ENCODE measurements around the gene SLC36A2. TPM values are rescaled to one million over a fixed set of nuclear protein-coding genes. Genes with fewer than 3 reads are reported as not detected.

Gene SLC36A2
- total and polyA plus RNA-seq, 10 donors, result 0.02 TPM; not detected in 9

GRCh38 chr5:151295791-151296477, 51.4 kb downstream of the SLC36A2 start:
- Histone ChIP-seq H3K27me3 (replicated peaks in 1 of 7) (no peaks in the 10 kb centered on the region), H3K4me1 (no peaks in the 10 kb centered on the region), H3K9me3 (peaks cover 0 to 10% (median 3%) of the 10 kb centered on the region in 8 donors), H3K4me3 (no peak overlapping the region), H3K36me3 (no peaks in the 10 kb centered on the region), H3K27ac (no peak overlapping the region)
- intact Hi-C loops (cut with DNase I; ENCODE audit: low total_unique reads), result no loop called here
- TF ChIP-seq CTCF (IDR thresholded peaks at IDR 0.05 in 8 of 11, conservative IDR thresholded peaks at IDR 0.05 in 3 of 11) (no peak), POLR2A (IDR thresholded peaks at IDR 0.05) (no peak), POLR2AphosphoS5 (IDR thresholded peaks at IDR 0.05) (no peak)
- DNase-seq, result no peak
- 49 to 67% (median 53%) methylated on average over 7 of the region's 7 CpGs for WGBS, 5 donors

DNA sequence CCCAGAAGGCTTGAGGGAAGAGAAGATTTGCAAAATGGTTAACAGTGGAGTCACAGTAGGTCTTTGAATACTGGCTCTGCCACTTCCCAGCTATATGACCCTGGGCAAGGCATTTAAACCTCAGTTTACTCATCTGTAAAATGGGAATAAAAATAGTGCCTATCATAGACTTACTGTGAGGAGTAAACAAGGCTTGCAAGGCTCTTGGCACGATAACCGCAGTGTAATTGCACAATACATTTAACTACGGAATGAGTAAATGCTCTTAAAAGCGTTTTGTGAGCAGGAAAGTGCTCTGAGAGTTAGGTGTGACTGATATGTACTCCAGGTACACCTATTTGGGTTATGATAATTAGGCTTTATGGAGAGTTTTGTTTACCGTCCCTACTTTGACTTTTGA, 52.2 kb downstream of the SLC36A2 start:
- Histone ChIP-seq H3K9me3 (peaks cover 0 to 11% (median 3%) of the 10 kb centered on the region in 8 donors), H3K4me3 (no peak overlapping the region), H3K27ac (no peak overlapping the region), H3K36me3 (no peaks in the 10 kb centered on the region), H3K4me1 (no peaks in the 10 kb centered on the region), H3K27me3 (replicated peaks in 1 of 7) (no peaks in the 10 kb centered on the region)
- DNase-seq, result no peak
- intact Hi-C loops (cut with DNase I; ENCODE audit: low total_unique reads), result no loop called here
- TF ChIP-seq POLR2A (IDR thresholded peaks at IDR 0.05) (no peak), CTCF (IDR thresholded peaks at IDR 0.05 in 8 of 11, conservative IDR thresholded peaks at IDR 0.05 in 3 of 11) (no peak), POLR2AphosphoS5 (IDR thresholded peaks at IDR 0.05) (no peak)
- 65 to 87% (median 75%) methylated on average over 5 of the region's 5 CpGs for WGBS, 5 donors

- TF ChIP-seq POLR2A (IDR thresholded peaks at IDR 0.05) (no peak), POLR2AphosphoS5 (IDR thresholded peaks at IDR 0.05) (no peak), CTCF (IDR thresholded peaks at IDR 0.05 in 8 of 11, conservative IDR thresholded peaks at IDR 0.05 in 3 of 11) (no peak)
- Histone ChIP-seq H3K27me3 (replicated peaks in 1 of 7) (no peaks in the 10 kb centered on the region), H3K27ac (no peak overlapping the region), H3K4me1 (no peaks in the 10 kb centered on the region), H3K9me3 (peaks cover 0 to 11% (median 3%) of the 10 kb centered on the region in 8 donors), H3K36me3 (no peaks in the 10 kb centered on the region), H3K4me3 (no peak overlapping the region)
- no peak for DNase-seq
- 49 to 63% (median 54%) methylated on average over 4 of the region's 4 CpGs for WGBS, 5 donors
- intact Hi-C loops (cut with DNase I; ENCODE audit: low total_unique reads), result no loop called here
These were observed 53.7 kb downstream of the SLC36A2 start for GRCh38 chr5:151293624-151294023.

DNA sequence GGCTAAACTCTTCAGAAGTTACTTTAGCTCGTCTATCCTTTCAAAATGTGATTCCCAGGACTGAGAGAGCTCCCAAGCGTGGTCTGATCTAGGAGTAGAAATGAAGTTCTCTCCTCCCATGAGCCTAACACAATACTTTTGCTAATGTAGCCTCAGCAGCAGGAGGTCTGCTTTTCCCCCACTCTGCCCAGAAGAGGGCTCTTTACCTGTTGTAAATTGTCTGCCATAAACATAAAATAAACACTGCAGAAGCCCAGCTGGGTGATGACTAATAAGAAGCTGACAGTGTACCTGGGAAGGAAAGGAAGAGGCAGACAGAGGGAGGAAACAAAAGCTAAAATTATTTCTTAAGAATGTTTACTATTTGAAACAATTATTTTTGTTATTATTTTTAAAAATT, 59.2 kb downstream of the SLC36A2 start:
- no peak overlapping the region for H3K27ac ChIP-seq
- intact Hi-C loops (cut with DNase I; ENCODE audit: low total_unique reads), result no loop called here
- 46 to 74% (median 58%) methylated on average over 2 of the region's 2 CpGs for WGBS, 5 donors
- H3K36me3 ChIP-seq, result no peaks in the 10 kb centered on the region
- H3K27me3 ChIP-seq (replicated peaks in 1 of 7), result no peaks in the 10 kb centered on the region
- peaks cover 0 to 11% (median 3%) of the 10 kb centered on the region in 8 donors for H3K9me3 ChIP-seq
- no peaks in the 10 kb centered on the region for H3K4me1 ChIP-seq
- no peak for DNase-seq
- TF ChIP-seq POLR2AphosphoS5 (IDR thresholded peaks at IDR 0.05) (no peak), POLR2A (IDR thresholded peaks at IDR 0.05) (no peak), CTCF (IDR thresholded peaks at IDR 0.05 in 8 of 11, conservative IDR thresholded peaks at IDR 0.05 in 3 of 11) (no peak)
- no peak overlapping the region for H3K4me3 ChIP-seq

Measured in spleen (tissue), 11 donors.